22Rv1 (cell line): ENCODE measurements around the gene CSTF3.

Experiments used
- ZFX ChIP-seq: fragments of 450-650 bp; IDR thresholded peaks from 2 replicates; pipeline ENCODE4 v1.6.1; 2017; ENCODE audit warnings: antibody characterized with exemption, borderline replicate concordance
- TF ChIP-seq, protein P1 (sequence below): fragments of 450-650 bp; IDR thresholded peaks from 2 replicates; pipeline ENCODE4 v1.5.1; 2017; ENCODE audit warnings: mild to moderate bottlenecking

DNA sequence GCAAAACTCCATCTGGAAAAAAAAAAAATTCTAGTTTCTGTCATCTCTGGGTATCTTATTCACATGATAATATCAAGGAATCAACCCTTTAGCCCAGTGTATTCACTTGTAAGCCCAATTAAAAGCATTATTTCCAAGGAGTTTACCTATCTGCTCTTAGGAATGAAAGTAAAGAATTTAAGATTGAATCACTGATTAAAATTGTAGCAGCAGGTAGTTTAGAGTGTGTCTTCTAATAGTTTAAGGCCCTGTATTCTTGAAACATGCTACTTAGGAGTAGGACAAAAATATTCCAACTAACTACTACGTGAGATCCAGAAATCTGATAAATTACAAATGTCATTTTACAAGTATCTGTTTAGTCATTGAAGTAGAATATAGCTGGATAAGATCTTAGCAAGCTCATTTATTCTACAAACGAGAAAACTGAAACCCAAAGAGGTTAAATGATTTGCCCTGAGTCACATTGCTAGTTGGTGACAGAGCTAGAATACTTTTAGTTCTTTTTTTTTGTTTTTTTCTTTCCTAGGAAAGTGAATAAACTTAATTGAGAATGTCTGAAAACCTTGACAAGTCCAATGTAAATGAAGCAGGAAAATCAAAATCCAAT lies 118.0 kb downstream of the CSTF3 start:
- TF ChIP-seq, protein P1, sequence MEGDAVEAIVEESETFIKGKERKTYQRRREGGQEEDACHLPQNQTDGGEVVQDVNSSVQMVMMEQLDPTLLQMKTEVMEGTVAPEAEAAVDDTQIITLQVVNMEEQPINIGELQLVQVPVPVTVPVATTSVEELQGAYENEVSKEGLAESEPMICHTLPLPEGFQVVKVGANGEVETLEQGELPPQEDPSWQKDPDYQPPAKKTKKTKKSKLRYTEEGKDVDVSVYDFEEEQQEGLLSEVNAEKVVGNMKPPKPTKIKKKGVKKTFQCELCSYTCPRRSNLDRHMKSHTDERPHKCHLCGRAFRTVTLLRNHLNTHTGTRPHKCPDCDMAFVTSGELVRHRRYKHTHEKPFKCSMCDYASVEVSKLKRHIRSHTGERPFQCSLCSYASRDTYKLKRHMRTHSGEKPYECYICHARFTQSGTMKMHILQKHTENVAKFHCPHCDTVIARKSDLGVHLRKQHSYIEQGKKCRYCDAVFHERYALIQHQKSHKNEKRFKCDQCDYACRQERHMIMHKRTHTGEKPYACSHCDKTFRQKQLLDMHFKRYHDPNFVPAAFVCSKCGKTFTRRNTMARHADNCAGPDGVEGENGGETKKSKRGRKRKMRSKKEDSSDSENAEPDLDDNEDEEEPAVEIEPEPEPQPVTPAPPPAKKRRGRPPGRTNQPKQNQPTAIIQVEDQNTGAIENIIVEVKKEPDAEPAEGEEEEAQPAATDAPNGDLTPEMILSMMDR: no peak
- no peak for TF ChIP-seq ZFX
